OCI-LY7 (cell line): ENCODE results near the gene TNFSF13. TPM values are rescaled to one million over a fixed set of nuclear protein-coding genes. Genes with fewer than 3 reads are reported as not detected.

Experiments used
- BruUV-seq: library from RNA; stranded (reverse); fragments of 400-500 nt; replicated peaks from 2 replicates; lab custom pipeline; 2021; lab: Mats Ljungman, UMichigan
- CTCF ChIA-PET: fragments of 300-600 bp; sonication (Branson Sonifier 250); formaldehyde crosslinking; loops from one replicate; lab custom pipeline; 2022; ENCODE audit warnings: antibody characterized with exemption; ENCODE audit not compliant: unreplicated experiment; lab: Charles Lee
- POLR2A ChIA-PET: fragments of 300-600 bp; sonication (Branson Sonifier 250); formaldehyde crosslinking; loops from one replicate; lab custom pipeline; 2022; ENCODE audit warnings: antibody characterized with exemption; lab: Charles Lee
- DNase-seq: peaks from one replicate; pipeline ENCODE4 v3.0.0-alpha.2; 2015; ENCODE audit warnings: low spot score
- H2AFZ ChIP-seq: fragments of 200-600 bp; sonication (generic), shearing (Covaris generic); 2 replicates; pipeline ENCODE4 v1.6.1; 2014; ENCODE audit warnings: mild to moderate bottlenecking, antibody characterized with exemption, low read length, moderate library complexity
- H3K27ac ChIP-seq: fragments of 200-600 bp; sonication (generic); 2 replicates; pipeline ENCODE4 v1.5.1; 2014; ENCODE audit warnings: mixed run types, low read depth, mild to moderate bottlenecking, moderate library complexity, low read length, inconsistent platforms; ENCODE audit not compliant: poor library complexity, severe bottlenecking
- H3K36me3 ChIP-seq: fragments of 200-600 bp; sonication (generic); 2 replicates; pipeline ENCODE4 v1.6.1; 2014; ENCODE audit warnings: mild to moderate bottlenecking, antibody characterized with exemption, low read length, moderate library complexity, mixed read lengths; ENCODE audit not compliant: insufficient read depth
- H3K4me1 ChIP-seq: fragments of 200-600 bp; sonication (generic); 2 replicates; pipeline ENCODE4 v1.5.1; 2014; ENCODE audit warnings: mild to moderate bottlenecking, low read length; ENCODE audit not compliant: insufficient read depth, poor library complexity, severe bottlenecking
- H3K4me2 ChIP-seq: fragments of 200-600 bp; sonication (generic); 2 replicates; pipeline ENCODE4 v1.6.1; 2014; ENCODE audit warnings: mild to moderate bottlenecking, low read length
- H3K4me3 ChIP-seq: fragments of 200-600 bp; sonication (generic); 2 replicates; pipeline ENCODE4 v1.5.1; 2014; ENCODE audit warnings: mild to moderate bottlenecking, low read depth, low read length; ENCODE audit not compliant: poor library complexity, severe bottlenecking
- H3K79me2 ChIP-seq: fragments of 200-600 bp; sonication (generic); 2 replicates; pipeline ENCODE4 v1.6.1; 2016; ENCODE audit warnings: low read depth, mild to moderate bottlenecking, low read length, moderate library complexity, mixed read lengths; ENCODE audit not compliant: insufficient read depth
- H3K9me2 ChIP-seq: fragments of 200-600 bp; sonication (generic); 2 replicates; pipeline ENCODE4 v1.6.1; 2016; ENCODE audit warnings: mild to moderate bottlenecking, low read length, mixed read lengths; ENCODE audit not compliant: insufficient read depth
- H3K9me3 ChIP-seq: fragments of 200-600 bp; sonication (generic); 2 replicates; pipeline ENCODE4 v1.6.1; 2014; ENCODE audit warnings: mild to moderate bottlenecking, mixed run types, low read length, mixed read lengths
- H4K20me1 ChIP-seq: fragments of 200-600 bp; sonication (generic); 2 replicates; pipeline ENCODE4 v1.6.1; 2014; ENCODE audit warnings: mild to moderate bottlenecking, antibody characterized with exemption, low read length, moderate library complexity, mixed read lengths; ENCODE audit not compliant: insufficient read depth
- CTCF ChIP-seq: fragments of 200-600 bp; sonication (generic); conservative IDR thresholded peaks from 2 replicates; pipeline ENCODE4 v1.5.1; 2014; ENCODE audit warnings: mild to moderate bottlenecking, antibody characterized with exemption, low read length, moderate library complexity, mixed read lengths
- EZH2phosphoT487 ChIP-seq: fragments of 200-600 bp; sonication (generic); IDR thresholded peaks from 2 replicates; pipeline ENCODE4 v1.6.1; 2018; ENCODE audit warnings: low read depth, borderline replicate concordance, mild to moderate bottlenecking, mixed run types, antibody characterized with exemption, low read length, moderate library complexity, mixed read lengths
- intact Hi-C: fragments of 100-400 bp; cut with micrococcal nuclease; formaldehyde crosslinking; loops from one replicate; pipeline ENCODE4 v1.10.0; 2022; ENCODE audit not compliant: unreplicated experiment
- total RNA-seq, 2 experiments: library from RNA; depleted of rRNA in 1 of 2; stranded (reverse); fragments of >200 nt in 1 of 2; shearing (Covaris generic) in 1 of 2; gene quantifications; 2 replicates each; pipeline ENCODE4 v1.2.3, GENCODE V29; 2014 to 2022

TNFSF13 gene
- total RNA-seq, 2 experiments from 2014 or later = 0.98 to 6.0 TPM

- H3K27ac ChIP-seq = no peak overlapping the region
- peak overlapping the region; percentile 94 for H3K4me3 ChIP-seq
- ChIA-PET CTCF (no interaction called here), POLR2A (interaction anchor here (0.6 kb wide), 1 partner anchor 175 kb away, joined by 4 read pairs; no protein-coding TSS in a partner anchor)
- no peaks in the 10 kb centered on the region for H3K9me2 ChIP-seq
- peaks cover 48% of the 10 kb centered on the region for H3K36me3 ChIP-seq
- no peak overlapping the region for H2AFZ ChIP-seq
- intact Hi-C loops = no loop called here
- no peaks in the 10 kb centered on the region for H4K20me1 ChIP-seq
- peak overlapping the region; percentile 94 for H3K4me2 ChIP-seq
- H3K4me1 ChIP-seq = peaks cover 40% of the 10 kb centered on the region
- DNase-seq = no peak
- no TSS peak for BruUV-seq
- peaks cover 31% of the 10 kb centered on the region; the same call in 1 of the 2 replicates for H3K79me2 ChIP-seq
- TF ChIP-seq EZH2phosphoT487 (no peak), CTCF (no peak)
- no peaks in the 10 kb centered on the region for H3K9me3 ChIP-seq
Observed at GRCh38 chr17:7563115-7563869, 4.7 kb downstream of the TNFSF13 start.

- H3K9me3 ChIP-seq = no peaks in the 10 kb centered on the region
- H3K4me1 ChIP-seq = peaks cover 17% of the 10 kb centered on the region
- intact Hi-C loops = no loop called here
- peaks cover 34% of the 10 kb centered on the region for H3K79me2 ChIP-seq
- peaks cover 8% of the 10 kb centered on the region for H4K20me1 ChIP-seq
- TF ChIP-seq CTCF (no peak), EZH2phosphoT487 (no peak)
- POLR2A ChIA-PET = no interaction called here
- H2AFZ ChIP-seq = no peak overlapping the region
- no peak for DNase-seq
- no TSS peak for BruUV-seq
- H3K4me3 ChIP-seq = no peak overlapping the region
- peaks cover 88% of the 10 kb centered on the region for H3K36me3 ChIP-seq
- no peak overlapping the region for H3K4me2 ChIP-seq
- H3K27ac ChIP-seq = no peak overlapping the region
- H3K9me2 ChIP-seq = no peaks in the 10 kb centered on the region
- CTCF ChIA-PET = no interaction called here
Observed at GRCh38 chr17:7569571-7569970, 11.0 kb downstream of the TNFSF13 start.

- ChIA-PET CTCF (no interaction called here), POLR2A (interaction anchor here (0.5 to 0.9 kb wide), 2 partner anchors 44 to 70 kb away, joined by 3 read pairs; partner anchors contain the start of gene FXR2)
- DNase-seq = no peak
- no peaks in the 10 kb centered on the region for H3K9me2 ChIP-seq
- H3K4me3 ChIP-seq = no peak overlapping the region
- H3K4me1 ChIP-seq = peaks cover 25% of the 10 kb centered on the region
- no peak overlapping the region for H3K4me2 ChIP-seq
- peaks cover 88% of the 10 kb centered on the region for H3K36me3 ChIP-seq
- peaks cover 36% of the 10 kb centered on the region for H3K79me2 ChIP-seq
- no peaks in the 10 kb centered on the region for H3K9me3 ChIP-seq
- TF ChIP-seq EZH2phosphoT487 = no peak
- no peak for TF ChIP-seq CTCF
- H3K27ac ChIP-seq = no peak overlapping the region
- intact Hi-C loops = loop anchor here (5.0 kb wide), 3 partner anchors 117 to 328 kb away; partner anchors contain the start of genes GABARAP, TP53 and WRAP53
- peaks cover 16% of the 10 kb centered on the region for H4K20me1 ChIP-seq
- H2AFZ ChIP-seq = no peak overlapping the region
- no TSS peak for BruUV-seq
Observed at GRCh38 chr17:7570351-7570750, 11.8 kb downstream of the TNFSF13 start.
